Right cardiac atrium (tissue), 5 donors: ENCODE data around the gene RBBP8. TPM values are rescaled to one million over a fixed set of nuclear protein-coding genes. Genes with fewer than 3 reads are reported as not detected.

Experiments used
- ATAC-seq, 2 donors: fragments of 200-7000 bp; cut with Tn5 transposase; one replicate each; pipeline versions ENCODE4 v1.8.0 to v1.9.1; 2020; ENCODE audit warnings: moderate library complexity in 2 of 2, mild to moderate bottlenecking in 1 of 2
- DNase-seq, 3 donors: peaks; one replicate each; pipeline ENCODE4 v3.0.0-alpha.2; 2020
- H3K27ac ChIP-seq: one replicate; pipeline ENCODE4 v1.5.1; 2013; ENCODE audit warnings: mild to moderate bottlenecking, low read length, control low read depth, moderate library complexity
- H3K27me3 ChIP-seq: one replicate; pipeline ENCODE4 v1.6.1; 2013; ENCODE audit not compliant: control insufficient read depth, insufficient read depth
- H3K4me1 ChIP-seq: one replicate; pipeline ENCODE4 v1.6.1; 2013; ENCODE audit warnings: low read length; ENCODE audit not compliant: control insufficient read depth, insufficient read depth
- H3K4me3 ChIP-seq: one replicate; pipeline ENCODE4 v1.5.1; 2013; ENCODE audit warnings: low read length, control low read depth
- H3K9me3 ChIP-seq: one replicate; pipeline ENCODE4 v1.6.1; 2013; ENCODE audit warnings: low read length; ENCODE audit not compliant: control insufficient read depth
- WGBS: extraction: QIAGEN DNeasy Blood & Tissue Kit; methylation state at CpG from one replicate; pipeline ENCODE4 v1.1.7; 2013; 5-methylcytosine and 5-hydroxymethylcytosine counted together
- intact Hi-C, 4 donors: fragments of 100-400 bp; cut with DNase I; formaldehyde crosslinking; loops; one replicate each; pipeline versions ENCODE4 v1.11.0 to v1.14.0; 2022 to 2023
- polyA plus RNA-seq: library from polyadenylated mRNA; stranded (reverse); fragments of 200-250 nt; gene quantifications from one replicate; pipeline ENCODE4 v1.2.3, GENCODE V29; 2013
- total RNA-seq, 4 donors: library from RNA; stranded (reverse); fragmentation: NEBNext Ultra II Directional; extraction: Animal tissue kit (Norgen Biotek cat#: 25700); gene quantifications; one replicate each; pipeline ENCODE4 v1.2.1, GENCODE V29; 2021
- donor health status: healthy with polysubstance abuse.
- donor health status: DM: no; HTN: yes; CAD: no.
- donor health status: DM: no; HTN: no; CAD: no.
- donor health status: DM: no; HTN: yes; CAD: no; lungs with severe emphysema.
- donor health status: DM: yes; HTN: yes; CAD: no.

The RBBP8 gene
- total and polyA plus RNA-seq, 5 donors: 6.3 to 9.7 (median 6.6) TPM

GRCh38 chr18:23037646-23038045, 104.5 kb downstream of the RBBP8 start:
- DNase-seq (no peak), ATAC-seq (no peak)
- no peak overlapping the region for H3K4me3 ChIP-seq
- intact Hi-C loops: loop anchor here in 3 of 4 donors (10.0 kb wide), 3 partner anchors 337 to 367 kb away; no protein-coding TSS in a partner anchor
- no peak overlapping the region for H3K27ac ChIP-seq
- no peaks in the 10 kb centered on the region for H3K4me1 ChIP-seq
- WGBS: 79% methylated on average over 2 of the region's 2 CpGs
- no peaks in the 10 kb centered on the region for H3K27me3 ChIP-seq
- no peaks in the 10 kb centered on the region for H3K9me3 ChIP-seq

DNA sequence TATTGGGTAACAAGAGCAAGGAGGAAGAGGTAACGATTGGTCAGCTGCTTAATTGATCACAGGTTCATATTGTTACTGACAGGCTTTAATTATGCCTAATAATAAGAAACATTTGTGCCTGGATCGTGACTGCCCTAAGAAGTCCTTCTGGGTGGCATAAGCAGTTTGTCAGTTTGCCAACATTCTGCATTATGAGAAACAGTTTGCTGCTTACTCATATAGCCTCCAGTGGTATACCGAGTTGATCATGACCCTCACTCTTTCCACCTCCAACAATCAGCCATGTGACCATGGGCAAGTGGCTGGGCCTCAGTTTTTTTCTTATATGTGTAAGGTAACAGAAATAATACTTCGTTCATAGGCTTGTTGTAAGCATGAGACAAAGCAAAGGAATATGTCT, 105.6 kb downstream of the RBBP8 start:
- Histone ChIP-seq H3K9me3 (no peaks in the 10 kb centered on the region), H3K4me3 (no peak overlapping the region), H3K4me1 (no peaks in the 10 kb centered on the region), H3K27me3 (no peaks in the 10 kb centered on the region), H3K27ac (no peak overlapping the region)
- ATAC-seq: no peak
- DNase-seq: no peak
- WGBS: 84% methylated on average over 4 of the region's 4 CpGs
- intact Hi-C loops: loop anchor here in 3 of 4 donors (10.0 kb wide), 3 partner anchors 336 to 366 kb away; no protein-coding TSS in a partner anchor

DNA sequence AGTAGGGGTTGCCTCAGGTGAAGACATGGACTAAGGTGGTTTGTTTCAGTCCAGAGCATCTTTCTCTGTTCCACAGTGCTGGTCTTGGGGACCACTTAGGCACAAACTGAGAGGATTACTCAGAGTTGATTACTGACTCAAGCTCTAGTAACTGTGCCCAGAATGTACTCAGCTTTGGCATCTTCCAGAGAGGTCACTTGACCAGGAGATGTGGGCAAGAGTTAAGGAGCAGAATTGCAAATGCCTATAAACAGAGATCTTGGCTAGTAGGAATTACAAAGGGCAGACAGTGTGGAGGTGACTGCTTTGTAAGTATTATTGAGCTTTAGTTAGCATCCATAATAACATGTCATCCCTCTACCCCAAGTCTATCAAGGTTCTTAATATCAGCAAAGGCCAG, 109.0 kb downstream of the RBBP8 start:
- ATAC-seq (no peak), DNase-seq (no peak)
- Histone ChIP-seq H3K27me3 (no peaks in the 10 kb centered on the region), H3K9me3 (no peaks in the 10 kb centered on the region), H3K27ac (no peak overlapping the region), H3K4me3 (no peak overlapping the region), H3K4me1 (no peaks in the 10 kb centered on the region)
- intact Hi-C loops: no loop called here

GRCh38 chr18:23043803-23044376, 110.8 kb downstream of the RBBP8 start:
- no peak overlapping the region for H3K27ac ChIP-seq
- no peak for DNase-seq
- no peaks in the 10 kb centered on the region for H3K9me3 ChIP-seq
- no peak overlapping the region for H3K4me3 ChIP-seq
- WGBS: 91% methylated on average over 7 of the region's 7 CpGs
- ATAC-seq: no peak
- no peaks in the 10 kb centered on the region for H3K27me3 ChIP-seq
- intact Hi-C loops: no loop called here
- no peaks in the 10 kb centered on the region for H3K4me1 ChIP-seq

GRCh38 chr18:23049698-23050373, 116.7 kb downstream of the RBBP8 start:
- ATAC-seq (no peak), DNase-seq (no peak)
- intact Hi-C loops: loop anchor here in 1 of 4 donors (10.0 kb wide), 1 partner anchor 75 kb away; no protein-coding TSS in a partner anchor
- WGBS: 80% methylated on average over 5 of the region's 5 CpGs
- H3K27me3 ChIP-seq: no peaks in the 10 kb centered on the region
- no peak overlapping the region for H3K27ac ChIP-seq
- no peaks in the 10 kb centered on the region for H3K9me3 ChIP-seq
- peaks cover 5% of the 10 kb centered on the region for H3K4me1 ChIP-seq
- H3K4me3 ChIP-seq: no peak overlapping the region

DNA sequence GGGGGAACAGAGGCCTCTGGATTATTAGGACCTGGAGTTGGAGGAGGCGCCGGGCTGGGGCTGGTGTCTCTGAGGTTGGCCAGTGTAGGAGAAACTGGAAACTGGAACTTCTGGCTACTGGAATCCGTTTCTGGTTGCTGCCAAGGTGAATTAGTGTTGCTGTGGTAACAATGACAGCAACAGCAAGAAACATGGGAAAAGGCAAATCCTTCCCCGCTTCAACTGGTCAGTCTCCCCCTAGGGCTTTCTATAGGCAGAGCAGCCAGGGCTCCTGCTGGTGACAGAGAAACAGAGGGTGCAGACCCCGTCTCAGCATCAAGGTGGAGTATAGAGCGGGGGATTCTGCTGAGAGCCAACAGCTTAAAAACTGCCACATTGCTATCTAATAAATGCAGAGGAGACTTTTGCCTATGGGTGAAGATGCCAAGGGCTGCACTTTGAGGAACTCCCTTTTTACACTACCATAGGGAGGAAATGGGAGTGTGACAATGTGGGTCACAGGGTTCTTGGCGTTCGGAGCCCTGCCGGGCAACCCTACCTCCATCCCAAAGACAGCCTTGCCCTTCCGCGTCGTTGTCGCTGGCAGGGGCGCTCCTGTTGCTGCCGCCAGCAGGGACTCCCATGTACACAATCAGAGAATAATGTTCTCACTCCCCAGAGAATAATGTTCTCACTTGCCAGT, 120.8 kb downstream of the RBBP8 start:
- no peak overlapping the region for H3K27ac ChIP-seq
- WGBS: 33% methylated on average over 15 of the region's 15 CpGs
- intact Hi-C loops: loop anchor here in 1 of 4 donors (10.0 kb wide), 1 partner anchor 71 kb away; no protein-coding TSS in a partner anchor
- no peak overlapping the region for H3K4me3 ChIP-seq
- DNase-seq: peak in 1 of 3 donors; percentile 61
- no peaks in the 10 kb centered on the region for H3K27me3 ChIP-seq
- ATAC-seq: peak; percentile 63 to 77
- no peaks in the 10 kb centered on the region for H3K9me3 ChIP-seq
- peaks cover 5% of the 10 kb centered on the region for H3K4me1 ChIP-seq

DNA sequence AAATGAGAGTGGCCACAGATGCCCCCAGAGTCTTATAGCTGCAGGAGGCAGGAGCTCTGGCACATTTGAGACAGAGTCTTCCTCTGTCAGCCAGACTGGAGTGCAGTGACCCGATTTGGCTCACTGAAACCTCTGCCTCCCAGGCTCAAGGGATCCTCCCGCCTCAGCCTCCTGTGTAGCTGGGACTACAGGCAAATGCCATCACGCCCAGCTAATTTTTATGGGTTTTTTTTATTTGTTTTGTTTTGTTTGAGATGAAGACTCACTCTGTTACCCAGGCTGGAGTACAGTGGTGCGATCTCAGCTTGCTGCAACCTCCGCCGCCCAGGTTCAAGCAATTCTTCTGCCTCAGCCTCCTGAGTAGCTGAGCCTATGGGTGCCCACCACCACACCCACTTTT, 121.4 kb downstream of the RBBP8 start:
- no peak for ATAC-seq
- Histone ChIP-seq H3K27me3 (no peaks in the 10 kb centered on the region), H3K9me3 (no peaks in the 10 kb centered on the region), H3K4me3 (no peak overlapping the region), H3K27ac (no peak overlapping the region), H3K4me1 (peaks cover 5% of the 10 kb centered on the region)
- 84% methylated on average over 6 of the region's 6 CpGs for WGBS
- intact Hi-C loops: loop anchor here in 1 of 4 donors (10.0 kb wide), 1 partner anchor 70 kb away; no protein-coding TSS in a partner anchor
- DNase-seq: no peak

DNA sequence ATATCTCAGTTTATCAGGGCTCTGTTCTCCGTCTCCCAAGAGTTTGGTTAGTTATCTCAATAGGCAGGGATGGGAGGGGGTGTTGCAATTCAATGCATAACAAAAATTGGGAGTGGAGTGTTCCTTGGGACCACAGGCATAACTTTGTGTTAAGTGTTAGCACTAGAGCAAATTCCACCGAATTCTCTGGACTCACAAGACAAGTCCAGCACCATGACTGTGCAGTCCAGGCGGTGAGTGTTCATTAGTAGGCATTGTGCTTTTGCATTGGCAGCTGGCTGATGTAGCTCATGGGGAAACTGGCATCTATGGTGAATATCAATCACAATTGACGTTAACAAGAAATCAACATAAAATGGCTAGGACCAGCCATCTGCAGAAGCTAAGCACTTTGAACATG, 123.2 kb downstream of the RBBP8 start:
- DNase-seq (no peak), ATAC-seq (no peak)
- Histone ChIP-seq H3K27me3 (no peaks in the 10 kb centered on the region), H3K9me3 (no peaks in the 10 kb centered on the region), H3K27ac (no peak overlapping the region), H3K4me1 (peaks cover 5% of the 10 kb centered on the region), H3K4me3 (no peak overlapping the region)
- intact Hi-C loops: loop anchor here in 1 of 4 donors (10.0 kb wide), 1 partner anchor 68 kb away; no protein-coding TSS in a partner anchor
- WGBS: 76% methylated on average over 4 of the region's 4 CpGs

DNA sequence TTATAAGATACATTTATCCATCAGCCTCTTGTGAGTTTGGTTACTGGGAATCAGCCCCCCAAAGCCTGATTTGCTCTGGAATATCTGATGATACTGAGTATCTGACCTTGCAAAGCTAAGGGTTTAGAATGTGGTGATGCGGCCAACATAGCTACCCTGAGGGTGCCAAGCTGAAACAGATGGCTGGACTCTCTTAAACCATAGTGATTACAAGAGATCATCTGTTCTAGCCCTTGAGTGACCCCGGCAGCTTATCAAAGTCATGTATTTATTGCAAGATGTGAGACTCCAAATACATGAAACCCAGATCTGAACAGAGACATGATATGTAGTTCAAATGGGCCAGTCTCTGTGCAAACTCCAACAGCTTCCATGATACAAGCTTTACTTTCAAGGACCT, 124.0 kb downstream of the RBBP8 start:
- no peak for ATAC-seq
- H3K27me3 ChIP-seq: no peaks in the 10 kb centered on the region
- peaks cover 5% of the 10 kb centered on the region for H3K4me1 ChIP-seq
- intact Hi-C loops: loop anchor here in 1 of 4 donors (10.0 kb wide), 1 partner anchor 68 kb away; no protein-coding TSS in a partner anchor
- DNase-seq: no peak
- H3K27ac ChIP-seq: no peak overlapping the region
- 92% methylated on average over 2 of the region's 2 CpGs for WGBS
- no peaks in the 10 kb centered on the region for H3K9me3 ChIP-seq
- no peak overlapping the region for H3K4me3 ChIP-seq

GRCh38 chr18:23058746-23059415, 125.8 kb downstream of the RBBP8 start:
- Histone ChIP-seq H3K27me3 (no peaks in the 10 kb centered on the region), H3K4me1 (peaks cover 5% of the 10 kb centered on the region), H3K4me3 (no peak overlapping the region), H3K27ac (no peak overlapping the region), H3K9me3 (no peaks in the 10 kb centered on the region)
- intact Hi-C loops: loop anchor here in 1 of 4 donors (10.0 kb wide), 1 partner anchor 66 kb away; no protein-coding TSS in a partner anchor
- no peak for DNase-seq
- no peak for ATAC-seq
- WGBS: 72% methylated on average over 7 of the region's 7 CpGs
